Smooth muscle cell (in vitro differentiated cells): Measurements from ENCODE around the gene EBF4. TPM values are rescaled to one million over a fixed set of nuclear protein-coding genes. Genes with fewer than 3 reads are reported as not detected.
"Not testable (repeated sequence)": the region's sequence is repeated elsewhere in the genome, so short reads cannot be mapped to it uniquely, and the experiment has no call there.

Experiments
- DNase-seq: peaks from one replicate; lab custom pipeline; 2025; ENCODE audit not compliant: unreplicated experiment; lab: John Stamatoyannopoulos, UW
- H2AFZ ChIP-seq: fragments of 200-600 bp; sonication (generic); 2 replicates; pipeline ENCODE4 v1.6.0; 2016; ENCODE audit warnings: antibody characterized with exemption, low read depth, mild to moderate bottlenecking
- H3F3A ChIP-seq: fragments of 200-600 bp; sonication (generic); 2 replicates; pipeline ENCODE4 v1.6.0; 2017; ENCODE audit warnings: antibody characterized with exemption, low read depth
- H3K27ac ChIP-seq: fragments of 200-600 bp; sonication (generic); 2 replicates; pipeline ENCODE4 v1.5.1; 2016; ENCODE audit warnings: low read depth, mild to moderate bottlenecking
- H3K27me3 ChIP-seq: fragments of 200-600 bp; sonication (generic); 2 replicates; pipeline ENCODE4 v1.6.1; 2016; ENCODE audit warnings: low read depth, mild to moderate bottlenecking
- H3K36me3 ChIP-seq: fragments of 200-600 bp; sonication (generic); 2 replicates; pipeline ENCODE4 v1.5.1; 2016; ENCODE audit warnings: low read depth
- H3K4me1 ChIP-seq: fragments of 200-600 bp; sonication (generic); 2 replicates; pipeline ENCODE4 v1.5.1; 2016; ENCODE audit warnings: low read depth
- H3K4me2 ChIP-seq: fragments of 200-600 bp; sonication (generic); 2 replicates; pipeline ENCODE4 v1.6.0; 2016; ENCODE audit warnings: mild to moderate bottlenecking
- H3K4me3 ChIP-seq: fragments of 200-600 bp; sonication (generic); 2 replicates; pipeline ENCODE4 v1.5.1; 2016; ENCODE audit warnings: mild to moderate bottlenecking
- H3K79me2 ChIP-seq: fragments of 200-600 bp; sonication (generic); 2 replicates; pipeline ENCODE4 v1.6.0; 2016; ENCODE audit warnings: low read depth, mild to moderate bottlenecking
- H3K9ac ChIP-seq: fragments of 200-600 bp; sonication (generic); 2 replicates; pipeline ENCODE4 v1.6.0; 2016; ENCODE audit warnings: low read depth
- H3K9me3 ChIP-seq: fragments of 200-600 bp; sonication (generic); replicated peaks from 2 replicates; pipeline ENCODE4 v1.5.1; 2016; ENCODE audit warnings: low read depth
- H4K20me1 ChIP-seq: fragments of 200-600 bp; sonication (generic); 2 replicates; pipeline ENCODE4 v1.6.0; 2016; ENCODE audit warnings: low read depth
- CTCF ChIP-seq: fragments of 200-600 bp; sonication (generic); IDR thresholded peaks from 2 replicates; pipeline ENCODE4 v1.5.1; 2017; ENCODE audit warnings: borderline replicate concordance, mild to moderate bottlenecking, antibody characterized with exemption; ENCODE audit not compliant: insufficient read depth, poor library complexity, severe bottlenecking
- WGBS: methylation state at CpG from one replicate; pipeline ENCODE4 v1.1.7; 2016; ENCODE audit warnings: low lambda C conversion rate; 5-methylcytosine and 5-hydroxymethylcytosine counted together
- polyA plus RNA-seq: library from polyadenylated mRNA; unstranded; fragments of >200 nt; fragmentation: Nextera tagmentation; extraction: Ambion mirVana; gene quantifications from 2 replicates; pipeline ENCODE4 v1.2.1, GENCODE V29; 2016
- total RNA-seq: library from RNA; depleted of rRNA; stranded (reverse); fragments of >200 nt; gene quantifications from 2 replicates; pipeline ENCODE4 v1.2.3, GENCODE V29; 2014

EBF4 gene
- total and polyA plus RNA-seq, 2 experiments from 2014 or later, result 8.2 to 19.0 TPM

- H3K4me3 ChIP-seq, result no peak overlapping the region
- H3K27ac ChIP-seq, result no peak overlapping the region
- no peaks in the 10 kb centered on the region for H3F3A ChIP-seq
- H3K9me3 ChIP-seq, result no peaks in the 10 kb centered on the region
- TF ChIP-seq CTCF, result no peak
- no peaks in the 10 kb centered on the region for H4K20me1 ChIP-seq
- no peaks in the 10 kb centered on the region for H3K4me1 ChIP-seq
- no peaks in the 10 kb centered on the region for H3K79me2 ChIP-seq
- 85% methylated on average over 4 of the region's 4 CpGs for WGBS
- no peaks in the 10 kb centered on the region for H3K36me3 ChIP-seq
- H3K4me2 ChIP-seq, result no peak overlapping the region
- no peak for DNase-seq
- H3K9ac ChIP-seq, result no peak overlapping the region
- H3K27me3 ChIP-seq, result peaks cover 20% of the 10 kb centered on the region
- no peak overlapping the region for H2AFZ ChIP-seq
Observed at GRCh38 chr20:2673453-2673852, 19.1 kb upstream of the EBF4 start.

GRCh38 chr20:2680046-2680445 lies 12.5 kb upstream of the EBF4 start:
- peaks cover 9% of the 10 kb centered on the region for H3K27me3 ChIP-seq
- H3F3A ChIP-seq, result no peaks in the 10 kb centered on the region
- no peaks in the 10 kb centered on the region for H3K4me1 ChIP-seq
- H3K9me3 ChIP-seq, result no peaks in the 10 kb centered on the region
- no peaks in the 10 kb centered on the region for H4K20me1 ChIP-seq
- 84% methylated on average over 4 of the region's 4 CpGs for WGBS
- H3K27ac ChIP-seq, result no peak overlapping the region
- no peak for TF ChIP-seq CTCF
- H3K9ac ChIP-seq, result no peak overlapping the region
- H3K4me3 ChIP-seq, result no peak overlapping the region
- H3K36me3 ChIP-seq, result no peaks in the 10 kb centered on the region
- no peak overlapping the region for H2AFZ ChIP-seq
- no peak overlapping the region for H3K4me2 ChIP-seq
- DNase-seq, result no peak
- H3K79me2 ChIP-seq, result no peaks in the 10 kb centered on the region

GRCh38 chr20:2682040-2682439 lies 10.5 kb upstream of the EBF4 start:
- H3K27me3 ChIP-seq, result peaks cover 28% of the 10 kb centered on the region
- not testable (repeated sequence) for H3K79me2 ChIP-seq, H4K20me1 ChIP-seq, DNase-seq, H3K36me3 ChIP-seq, H3K4me2 ChIP-seq, H3K9me3 ChIP-seq, H2AFZ ChIP-seq, H3K9ac ChIP-seq, H3K4me1 ChIP-seq, H3K27ac ChIP-seq, H3K4me3 ChIP-seq, H3F3A ChIP-seq
- 79% methylated on average over 3 of the region's 3 CpGs for whole genome bisulfite sequencing

- H3K36me3 ChIP-seq, H3F3A ChIP-seq, H3K9me3 ChIP-seq, H3K9ac ChIP-seq, H3K27ac ChIP-seq, H4K20me1 ChIP-seq, H3K4me2 ChIP-seq, H2AFZ ChIP-seq, H3K79me2 ChIP-seq, DNase-seq, H3K4me3 ChIP-seq, H3K4me1 ChIP-seq: not testable (repeated sequence)
- peaks cover 32% of the 10 kb centered on the region for H3K27me3 ChIP-seq
- 88% methylated on average over 4 of the region's 4 CpGs for WGBS
Observed at GRCh38 chr20:2684817-2685216, 7.8 kb upstream of the EBF4 start.

GRCh38 chr20:2687514-2687913 lies 5.1 kb upstream of the EBF4 start:
- H3K4me3 ChIP-seq, result no peak overlapping the region
- H3K9ac ChIP-seq, result no peak overlapping the region
- H3K4me2 ChIP-seq, result peak overlapping the region; percentile 82
- no peak overlapping the region for H3K27ac ChIP-seq
- H3K4me1 ChIP-seq, result no peaks in the 10 kb centered on the region
- no peaks in the 10 kb centered on the region for H4K20me1 ChIP-seq
- no peaks in the 10 kb centered on the region for H3K36me3 ChIP-seq
- no peaks in the 10 kb centered on the region for H3K79me2 ChIP-seq
- peak overlapping the region; percentile 71 for H2AFZ ChIP-seq
- no peak for TF ChIP-seq CTCF
- H3F3A ChIP-seq, result no peaks in the 10 kb centered on the region
- H3K27me3 ChIP-seq, result peaks cover 37% of the 10 kb centered on the region
- no peaks in the 10 kb centered on the region for H3K9me3 ChIP-seq
- no peak for DNase-seq
- 49% methylated on average over 6 of the region's 6 CpGs for WGBS
